Gastrocnemius medialis (tissue), 4 donors: ENCODE results near the gene ABCC8.

Source experiments
- POLR2A ChIP-seq, 2 donors: fragments of 450-650 bp; IDR thresholded peaks; one replicate each; pipeline ENCODE4 v1.6.1; 2017; ENCODE audit warnings: antibody characterized with exemption in 2 of 2, mild to moderate bottlenecking in 2 of 2, moderate library complexity in 2 of 2
- TF ChIP-seq, protein P1 (sequence below), 5 experiments: fragments of 450-650 bp in 3 of 5; fragments of 200-600 bp in 2 of 5; sonication (generic) in 2 of 5; IDR thresholded peaks in 4 of 5; conservative IDR thresholded peaks in 1 of 5; 1 replicate in 4 of 5; 2 replicates in 1 of 5; pipeline ENCODE4 v1.5.1; 2016 to 2019; ENCODE audit warnings: antibody characterized with exemption in 5 of 5, mild to moderate bottlenecking in 3 of 5, moderate library complexity in 3 of 5

DNA sequence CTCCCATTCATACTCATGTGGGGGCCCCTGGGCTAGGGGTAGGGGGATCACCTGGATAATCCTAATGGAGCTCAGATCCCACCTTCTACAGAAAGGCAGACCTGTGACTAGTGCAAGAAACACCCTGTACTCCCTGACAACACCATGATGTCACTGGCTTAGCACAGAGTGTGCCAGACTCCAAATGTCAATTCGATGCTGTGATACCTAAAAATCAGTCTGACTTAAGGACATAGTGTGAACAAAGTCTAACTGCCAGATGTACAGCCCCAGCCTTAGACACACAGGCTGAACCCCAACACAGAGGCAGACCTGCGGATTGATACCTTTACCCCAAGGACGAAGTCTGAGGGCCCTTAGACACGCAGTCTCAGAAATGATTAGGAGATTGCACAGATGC is 8.5 kb downstream of the ABCC8 start:
- TF ChIP-seq, protein P1, sequence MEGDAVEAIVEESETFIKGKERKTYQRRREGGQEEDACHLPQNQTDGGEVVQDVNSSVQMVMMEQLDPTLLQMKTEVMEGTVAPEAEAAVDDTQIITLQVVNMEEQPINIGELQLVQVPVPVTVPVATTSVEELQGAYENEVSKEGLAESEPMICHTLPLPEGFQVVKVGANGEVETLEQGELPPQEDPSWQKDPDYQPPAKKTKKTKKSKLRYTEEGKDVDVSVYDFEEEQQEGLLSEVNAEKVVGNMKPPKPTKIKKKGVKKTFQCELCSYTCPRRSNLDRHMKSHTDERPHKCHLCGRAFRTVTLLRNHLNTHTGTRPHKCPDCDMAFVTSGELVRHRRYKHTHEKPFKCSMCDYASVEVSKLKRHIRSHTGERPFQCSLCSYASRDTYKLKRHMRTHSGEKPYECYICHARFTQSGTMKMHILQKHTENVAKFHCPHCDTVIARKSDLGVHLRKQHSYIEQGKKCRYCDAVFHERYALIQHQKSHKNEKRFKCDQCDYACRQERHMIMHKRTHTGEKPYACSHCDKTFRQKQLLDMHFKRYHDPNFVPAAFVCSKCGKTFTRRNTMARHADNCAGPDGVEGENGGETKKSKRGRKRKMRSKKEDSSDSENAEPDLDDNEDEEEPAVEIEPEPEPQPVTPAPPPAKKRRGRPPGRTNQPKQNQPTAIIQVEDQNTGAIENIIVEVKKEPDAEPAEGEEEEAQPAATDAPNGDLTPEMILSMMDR (IDR thresholded peaks at IDR 0.05 in 4 of 5, conservative IDR thresholded peaks at IDR 0.05 in 1 of 5): no peak
- TF ChIP-seq POLR2A (IDR thresholded peaks at IDR 0.05): no peak
